ENCODE measurements around the gene CLEC2D. TPM values are rescaled to one million over a fixed set of nuclear protein-coding genes. Genes with fewer than 3 reads are reported as not detected.

CLEC2D gene
- total and polyA plus RNA-seq, 2 donors from 2014 or later: 2.5 to 22.4 TPM

DNA sequence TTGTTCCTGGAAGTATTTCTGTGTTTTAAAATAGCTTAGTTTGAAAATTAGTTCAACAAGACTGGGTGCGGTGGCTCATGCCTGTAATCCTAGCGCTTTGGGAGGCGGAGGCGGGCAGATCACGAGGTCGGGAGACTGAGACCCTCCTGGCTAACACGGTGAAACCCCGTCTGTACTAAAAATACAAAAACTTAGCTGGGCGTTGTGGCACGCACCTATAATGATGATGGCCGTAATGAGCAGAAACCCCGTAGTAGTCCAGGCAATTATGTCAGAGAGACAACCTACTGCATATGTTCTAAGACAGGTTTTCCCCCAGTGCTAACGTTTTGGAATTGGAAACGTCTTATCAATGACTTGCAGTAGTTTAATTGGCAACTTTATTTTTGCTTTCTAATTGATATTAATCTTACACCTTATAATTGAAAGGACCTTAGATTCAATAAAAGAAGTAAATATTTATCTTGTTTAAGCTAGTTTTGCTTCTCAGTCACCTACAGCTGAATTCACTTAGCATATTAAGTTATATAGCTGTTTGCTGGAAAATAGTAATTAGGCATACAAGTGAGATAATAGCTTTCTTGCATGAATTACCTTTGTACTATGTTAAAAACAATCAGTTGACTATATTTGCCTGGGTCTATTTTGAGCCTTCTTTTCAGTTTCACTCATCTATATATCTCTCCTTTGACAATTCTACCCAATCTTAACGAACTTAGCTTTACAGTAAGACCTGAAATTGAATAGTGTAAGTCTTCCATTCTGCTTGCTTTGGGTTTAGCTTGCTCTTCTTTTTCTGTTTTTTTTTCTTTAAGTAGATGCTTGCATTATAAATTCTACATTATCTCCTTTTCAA lies 47.8 kb downstream of the CLEC2D start:
- H3K27me3 ChIP-seq (ENCODE audit: control insufficient read depth, insufficient read depth, low read length): no peaks in the 10 kb centered on the region
- H3K27ac ChIP-seq (ENCODE audit: low read depth in 2 of 2, low read length in 2 of 2): no peak overlapping the region
- FAIRE-seq (no peak), DNase-seq (no peak)
- peaks cover 0 to 2% (median 0%) of the 10 kb centered on the region in 3 donors for H3K4me1 ChIP-seq (ENCODE audit: control insufficient read depth in 2 of 3, insufficient read depth in 2 of 3, low read depth in 1 of 3, low read length in 3 of 3)
- H3K4me3 ChIP-seq (ENCODE audit: low read length in 3 of 3): no peak overlapping the region
- H3K36me3 ChIP-seq (ENCODE audit: control insufficient read depth in 2 of 3, insufficient read depth in 3 of 3, low read length in 3 of 3): no peaks in the 10 kb centered on the region
- no peaks in the 10 kb centered on the region for H3K9me3 ChIP-seq (ENCODE audit: control insufficient read depth in 2 of 3, insufficient read depth in 1 of 3, low read length in 3 of 3)
- H3K9ac ChIP-seq (ENCODE audit: low read length in 3 of 3): no peak overlapping the region
- intact Hi-C loops (cut with DNase I): no loop called here
- TF ChIP-seq, protein P1, sequence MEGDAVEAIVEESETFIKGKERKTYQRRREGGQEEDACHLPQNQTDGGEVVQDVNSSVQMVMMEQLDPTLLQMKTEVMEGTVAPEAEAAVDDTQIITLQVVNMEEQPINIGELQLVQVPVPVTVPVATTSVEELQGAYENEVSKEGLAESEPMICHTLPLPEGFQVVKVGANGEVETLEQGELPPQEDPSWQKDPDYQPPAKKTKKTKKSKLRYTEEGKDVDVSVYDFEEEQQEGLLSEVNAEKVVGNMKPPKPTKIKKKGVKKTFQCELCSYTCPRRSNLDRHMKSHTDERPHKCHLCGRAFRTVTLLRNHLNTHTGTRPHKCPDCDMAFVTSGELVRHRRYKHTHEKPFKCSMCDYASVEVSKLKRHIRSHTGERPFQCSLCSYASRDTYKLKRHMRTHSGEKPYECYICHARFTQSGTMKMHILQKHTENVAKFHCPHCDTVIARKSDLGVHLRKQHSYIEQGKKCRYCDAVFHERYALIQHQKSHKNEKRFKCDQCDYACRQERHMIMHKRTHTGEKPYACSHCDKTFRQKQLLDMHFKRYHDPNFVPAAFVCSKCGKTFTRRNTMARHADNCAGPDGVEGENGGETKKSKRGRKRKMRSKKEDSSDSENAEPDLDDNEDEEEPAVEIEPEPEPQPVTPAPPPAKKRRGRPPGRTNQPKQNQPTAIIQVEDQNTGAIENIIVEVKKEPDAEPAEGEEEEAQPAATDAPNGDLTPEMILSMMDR (IDR thresholded peaks at IDR 0.05; ENCODE audit: borderline replicate concordance, extremely low read depth, insufficient read depth): no peak

DNA sequence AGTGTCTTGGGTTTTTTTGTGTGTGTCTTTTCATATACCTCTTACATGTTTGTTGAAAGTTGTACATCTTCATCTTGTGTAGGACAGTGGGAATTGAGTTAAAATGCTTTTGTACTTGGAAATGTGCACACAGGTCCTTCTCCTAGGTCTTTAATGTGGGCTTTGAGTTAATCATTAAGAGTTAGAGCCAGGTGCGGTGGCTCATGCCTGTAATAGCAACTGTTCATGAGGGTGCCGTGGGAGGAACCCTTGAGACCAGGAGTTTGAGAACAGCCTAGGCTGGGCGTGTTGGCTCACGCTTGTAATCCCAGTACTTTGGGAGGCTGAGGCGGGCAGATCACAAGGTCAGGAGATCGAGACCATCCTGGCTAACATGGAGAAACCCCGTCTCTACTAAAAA lies 49.5 kb downstream of the CLEC2D start:
- DNase-seq: peak in 3 of 5 donors; percentile 26 to 53 (median 33)
- H3K4me1 ChIP-seq (ENCODE audit: control insufficient read depth in 2 of 3, insufficient read depth in 2 of 3, low read depth in 1 of 3, low read length in 3 of 3): peaks cover 0 to 2% (median 0%) of the 10 kb centered on the region in 3 donors
- no peaks in the 10 kb centered on the region for H3K36me3 ChIP-seq (ENCODE audit: control insufficient read depth in 2 of 3, insufficient read depth in 3 of 3, low read length in 3 of 3)
- H3K9ac ChIP-seq (ENCODE audit: low read length in 3 of 3): no peak overlapping the region
- H3K9me3 ChIP-seq (ENCODE audit: control insufficient read depth in 2 of 3, insufficient read depth in 1 of 3, low read length in 3 of 3): no peaks in the 10 kb centered on the region
- H3K27ac ChIP-seq (ENCODE audit: low read depth in 2 of 2, low read length in 2 of 2): no peak overlapping the region
- TF ChIP-seq, protein P1 (IDR thresholded peaks at IDR 0.05; ENCODE audit: borderline replicate concordance, extremely low read depth, insufficient read depth): no peak
- no peak for FAIRE-seq
- H3K4me3 ChIP-seq (ENCODE audit: low read length in 3 of 3): no peak overlapping the region
- intact Hi-C loops (cut with DNase I): no loop called here
- H3K27me3 ChIP-seq (ENCODE audit: control insufficient read depth, insufficient read depth, low read length): no peaks in the 10 kb centered on the region

DNA sequence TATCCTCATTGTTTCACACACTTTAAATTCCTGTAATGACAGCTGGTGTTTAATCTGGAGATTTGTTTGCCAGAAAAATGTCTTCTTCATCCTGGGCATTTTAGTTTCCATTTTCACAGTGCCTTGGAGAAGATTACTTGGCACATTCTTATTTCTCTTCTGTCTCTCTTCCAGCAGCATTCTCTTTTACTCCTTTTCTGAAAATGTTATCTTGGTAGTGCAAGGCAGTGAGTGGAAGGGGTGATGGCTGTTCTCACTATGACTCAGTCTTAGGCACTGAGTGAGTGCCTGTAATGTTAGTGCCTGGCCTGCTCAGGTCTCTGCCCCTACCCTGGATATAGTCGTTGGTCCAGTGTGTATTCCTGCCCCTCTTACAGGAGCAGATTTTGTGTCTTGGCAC lies 50.3 kb downstream of the CLEC2D start:
- H3K27me3 ChIP-seq (ENCODE audit: control insufficient read depth, insufficient read depth, low read length): no peaks in the 10 kb centered on the region
- H3K9me3 ChIP-seq (ENCODE audit: control insufficient read depth in 2 of 3, insufficient read depth in 1 of 3, low read length in 3 of 3): no peaks in the 10 kb centered on the region
- TF ChIP-seq, protein P1 (IDR thresholded peaks at IDR 0.05; ENCODE audit: borderline replicate concordance, extremely low read depth, insufficient read depth): no peak
- no peak overlapping the region for H3K9ac ChIP-seq (ENCODE audit: low read length in 3 of 3)
- FAIRE-seq (no peak), DNase-seq (no peak)
- no peak overlapping the region for H3K4me3 ChIP-seq (ENCODE audit: low read length in 3 of 3)
- peaks cover 0 to 2% (median 0%) of the 10 kb centered on the region in 3 donors for H3K4me1 ChIP-seq (ENCODE audit: control insufficient read depth in 2 of 3, insufficient read depth in 2 of 3, low read depth in 1 of 3, low read length in 3 of 3)
- no peaks in the 10 kb centered on the region for H3K36me3 ChIP-seq (ENCODE audit: control insufficient read depth in 2 of 3, insufficient read depth in 3 of 3, low read length in 3 of 3)
- H3K27ac ChIP-seq (ENCODE audit: low read depth in 2 of 2, low read length in 2 of 2): no peak overlapping the region
- intact Hi-C loops (cut with DNase I): no loop called here

All from kidney (tissue), 14 donors.